Nephron progenitor cell (in vitro differentiated cells): Measurements from ENCODE around the gene SPATS2.
A peak's percentile ranks its signal among the peaks of the same experiment; 100 is the strongest.

ENCODE experiments used
- DNase-seq: peaks from one replicate; pipeline ENCODE4 v3.0.0; 2021
- H3K27ac Mint-ChIP-seq: 2 replicates; pipeline ENCODE4 v1.8.0; 2021; ENCODE audit warnings: mild to moderate bottlenecking, moderate library complexity, mixed read lengths
- H3K27me3 Mint-ChIP-seq: 2 replicates; pipeline ENCODE4 v1.8.0; 2021; ENCODE audit warnings: mild to moderate bottlenecking, low read depth, mixed read lengths; ENCODE audit not compliant: poor library complexity
- H3K36me3 Mint-ChIP-seq: 2 replicates; pipeline ENCODE4 v1.8.0; 2021; ENCODE audit warnings: low read depth, mixed read lengths
- H3K4me1 Mint-ChIP-seq: 2 replicates; pipeline ENCODE4 v1.8.0; 2021; ENCODE audit warnings: mixed read lengths
- H3K4me3 Mint-ChIP-seq: 2 replicates; pipeline ENCODE4 v1.8.0; 2021; ENCODE audit warnings: mild to moderate bottlenecking, moderate library complexity, mixed read lengths
- H3K9me3 Mint-ChIP-seq: 2 replicates; pipeline ENCODE4 v1.8.0; 2021; ENCODE audit warnings: mild to moderate bottlenecking, moderate library complexity, mixed read lengths
- CTCF ChIP-seq: fragments of 200-600 bp; sonication (generic); IDR thresholded peaks from 2 replicates; pipeline ENCODE4 v1.5.0; 2021; ENCODE audit warnings: antibody characterized with exemption

SPATS2 gene

GRCh38 chr12:49515266-49515665, 148.0 kb downstream of the SPATS2 start:
- Mint-ChIP-seq H3K4me3 (no peak overlapping the region), H3K4me1 (peaks cover 6% of the 10 kb centered on the region), H3K36me3 (peaks cover 33% of the 10 kb centered on the region), H3K27me3 (no peaks in the 10 kb centered on the region), H3K27ac (no peak overlapping the region), H3K9me3 (no peaks in the 10 kb centered on the region)
- no peak for TF ChIP-seq CTCF
- DNase-seq, result no peak

GRCh38 chr12:49518914-49519573, 151.8 kb downstream of the SPATS2 start:
- no peaks in the 10 kb centered on the region for H3K27me3 Mint-ChIP-seq

GRCh38 chr12:49519574-49519936, 152.3 kb downstream of the SPATS2 start:
- Mint-ChIP-seq H3K27ac (peak overlapping the region; percentile 31), H3K4me1 (peaks cover 6% of the 10 kb centered on the region), H3K9me3 (no peaks in the 10 kb centered on the region), H3K4me3 (no peak overlapping the region), H3K27me3 (no peaks in the 10 kb centered on the region), H3K36me3 (peaks cover 53% of the 10 kb centered on the region)
- DNase-seq, result no peak
- TF ChIP-seq CTCF, result no peak

More at GRCh38 chr12:49518914-49519573, 151.8 kb downstream of the SPATS2 start:
- Mint-ChIP-seq H3K36me3 (peaks cover 51% of the 10 kb centered on the region), H3K4me1 (peaks cover 6% of the 10 kb centered on the region), H3K9me3 (no peaks in the 10 kb centered on the region), H3K4me3 (no peak overlapping the region), H3K27ac (peak overlapping the region; percentile 17)
- DNase-seq, result no peak
- TF ChIP-seq CTCF, result no peak

- H3K4me1 Mint-ChIP-seq, result no peaks in the 10 kb centered on the region
- peaks cover 61% of the 10 kb centered on the region for H3K36me3 Mint-ChIP-seq
- no peak for TF ChIP-seq CTCF
- H3K27me3 Mint-ChIP-seq, result no peaks in the 10 kb centered on the region
- no peak for DNase-seq
- no peak overlapping the region for H3K4me3 Mint-ChIP-seq
- H3K27ac Mint-ChIP-seq, result peak overlapping the region; percentile 33
- no peaks in the 10 kb centered on the region for H3K9me3 Mint-ChIP-seq
These were observed 154.1 kb downstream of the SPATS2 start for GRCh38 chr12:49521389-49521788.

- Mint-ChIP-seq H3K9me3 (no peaks in the 10 kb centered on the region), H3K4me1 (peaks cover 9% of the 10 kb centered on the region), H3K36me3 (peaks cover 67% of the 10 kb centered on the region), H3K4me3 (no peak overlapping the region), H3K27me3 (no peaks in the 10 kb centered on the region), H3K27ac (no peak overlapping the region)
- no peak for DNase-seq
- no peak for TF ChIP-seq CTCF
These were observed 157.5 kb downstream of the SPATS2 start for GRCh38 chr12:49524660-49525324.

GRCh38 chr12:49525942-49526341, 158.7 kb downstream of the SPATS2 start:
- DNase-seq, result no peak
- TF ChIP-seq CTCF, result no peak
- peaks cover 69% of the 10 kb centered on the region for H3K36me3 Mint-ChIP-seq
- no peaks in the 10 kb centered on the region for H3K27me3 Mint-ChIP-seq
- H3K27ac Mint-ChIP-seq, result no peak overlapping the region
- H3K9me3 Mint-ChIP-seq, result no peaks in the 10 kb centered on the region
- peaks cover 9% of the 10 kb centered on the region for H3K4me1 Mint-ChIP-seq
- H3K4me3 Mint-ChIP-seq, result no peak overlapping the region
